Adrenal gland (tissue), 12 donors: ENCODE data around the gene C5orf15. TPM values are rescaled to one million over a fixed set of nuclear protein-coding genes. Genes with fewer than 3 reads are reported as not detected.

Experiments used
- DNase-seq, 7 donors: peaks; one replicate each; pipeline ENCODE4 v3.0.0-alpha.2; 2019 to 2020
- H3K27ac ChIP-seq, 5 donors: fragments of 200-600 bp; sonication (generic) in 4 of 5; 1 replicate in 3 of 5; 2 replicates in 2 of 5; pipeline versions ENCODE4 v1.5.1 to v1.8.0; 2016 to 2020; ENCODE audit warnings: mild to moderate bottlenecking in 1 of 5
- H3K27me3 ChIP-seq: fragments of 200-600 bp; 2 replicates; pipeline ENCODE4 v1.8.0; 2021
- H3K36me3 ChIP-seq, 2 donors: fragments of 200-600 bp; replicated peaks in 1 of 2; 1 replicate in 1 of 2; 2 replicates in 1 of 2; pipeline versions ENCODE4 v1.5.1 to v1.8.0; 2018 to 2022
- H3K4me1 ChIP-seq, 2 donors: fragments of 200-600 bp; replicated peaks in 1 of 2; 1 replicate in 1 of 2; 2 replicates in 1 of 2; pipeline versions ENCODE4 v1.5.1 to v1.8.0; 2018 to 2021
- H3K4me3 ChIP-seq, 4 donors: fragments of 200-600 bp; sonication (generic) in 3 of 4; one replicate each; pipeline ENCODE4 v1.5.1; 2016 to 2018
- H3K9me3 ChIP-seq, 3 donors: fragments of 200-600 bp; sonication (generic) in 1 of 3; replicated peaks in 1 of 3; 1 replicate in 2 of 3; 2 replicates in 1 of 3; pipeline versions ENCODE4 v1.5.1 to v1.8.0; 2016 to 2021
- CTCF ChIP-seq, 6 experiments: fragments of 450-650 bp in 4 of 6; fragments of 200-600 bp in 2 of 6; sonication (generic) in 1 of 6; IDR thresholded peaks; 1 replicate in 5 of 6; 2 replicates in 1 of 6; pipeline versions ENCODE4 v1.5.1 to v1.8.0; 2016 to 2021; ENCODE audit warnings: antibody characterized with exemption in 6 of 6, mild to moderate bottlenecking in 2 of 6, moderate library complexity in 1 of 6
- POLR2A ChIP-seq, 2 donors: fragments of 450-650 bp; IDR thresholded peaks; one replicate each; pipeline ENCODE4 v1.6.1; 2017; ENCODE audit warnings: antibody characterized with exemption in 2 of 2, mild to moderate bottlenecking in 2 of 2, moderate library complexity in 1 of 2
- WGBS, 4 donors: extraction: QIAGEN DNeasy Blood & Tissue Kit in 2 of 4; methylation state at CpG; one replicate each; pipeline versions ENCODE4 v1.1.5 to v1.1.7; 2013 to 2017; 5-methylcytosine and 5-hydroxymethylcytosine counted together
- intact Hi-C, 2 donors: fragments of 100-400 bp; cut with DNase I; formaldehyde crosslinking; loops; one replicate each; pipeline versions ENCODE4 v1.14.1 to v1.15.0; 2022 to 2023
- polyA plus RNA-seq, 3 donors: library from polyadenylated mRNA; stranded (reverse); fragments of 200-250 nt in 2 of 3; fragments of 350-450 nt in 1 of 3; fragmentation: Illumina TruSeq in 1 of 3; extraction: RNeasy Lipid Tissue Mini Kit (QIAGEN cat#74804) in 1 of 3; gene quantifications; one replicate each; pipeline ENCODE4 v1.2.3, GENCODE V29; 2013 to 2014
- total RNA-seq, 9 donors: library from RNA; depleted of rRNA in 4 of 9; stranded (reverse); fragments of >200 nt in 4 of 9; fragments of 120-200 nt in 1 of 9; fragmentation: NEBNext Ultra II Directional in 1 of 9; extraction: Animal tissue kit (Norgen Biotek cat#: 25700) in 1 of 9; gene quantifications; one replicate each; pipeline versions ENCODE4 v1.1.0 to v1.2.4, GENCODE V29; 2013 to 2023
- donor health status: healthy with polysubstance abuse.
- donor health status: Bipolar disorder and iron deficiency.
- donor health status: DM: yes; HTN: yes; CAD: no.
- donor health status: DM: no; HTN: no; CAD: no.
- donor health status: DM: no; HTN: no; CAD: no.
- donor health status: DM: yes; HTN: yes; CAD: no.

C5orf15 gene
- total and polyA plus RNA-seq, 12 donors: 16.7 to 90.1 (median 53.7) TPM

GRCh38 chr5:133927300-133928180, 40.9 kb downstream of the C5orf15 start:
- intact Hi-C loops: loop anchor here in 1 of 2 donors (5.0 kb wide), 1 partner anchor 155 kb away; no protein-coding TSS in a partner anchor
- H3K36me3 ChIP-seq: no peaks in the 10 kb centered on the region
- peaks cover 0 to 14% of the 10 kb centered on the region in 2 donors for H3K4me1 ChIP-seq
- 76 to 86% (median 77%) methylated on average over 13 of the region's 13 CpGs for WGBS, 4 donors
- no peaks in the 10 kb centered on the region for H3K27me3 ChIP-seq
- H3K9me3 ChIP-seq: no peaks in the 10 kb centered on the region
- H3K27ac ChIP-seq: no peak overlapping the region
- no peak for DNase-seq
- TF ChIP-seq CTCF (IDR thresholded peaks at IDR 0.05) (no peak), POLR2A (IDR thresholded peaks at IDR 0.05) (no peak)
- H3K4me3 ChIP-seq: no peak overlapping the region

DNA sequence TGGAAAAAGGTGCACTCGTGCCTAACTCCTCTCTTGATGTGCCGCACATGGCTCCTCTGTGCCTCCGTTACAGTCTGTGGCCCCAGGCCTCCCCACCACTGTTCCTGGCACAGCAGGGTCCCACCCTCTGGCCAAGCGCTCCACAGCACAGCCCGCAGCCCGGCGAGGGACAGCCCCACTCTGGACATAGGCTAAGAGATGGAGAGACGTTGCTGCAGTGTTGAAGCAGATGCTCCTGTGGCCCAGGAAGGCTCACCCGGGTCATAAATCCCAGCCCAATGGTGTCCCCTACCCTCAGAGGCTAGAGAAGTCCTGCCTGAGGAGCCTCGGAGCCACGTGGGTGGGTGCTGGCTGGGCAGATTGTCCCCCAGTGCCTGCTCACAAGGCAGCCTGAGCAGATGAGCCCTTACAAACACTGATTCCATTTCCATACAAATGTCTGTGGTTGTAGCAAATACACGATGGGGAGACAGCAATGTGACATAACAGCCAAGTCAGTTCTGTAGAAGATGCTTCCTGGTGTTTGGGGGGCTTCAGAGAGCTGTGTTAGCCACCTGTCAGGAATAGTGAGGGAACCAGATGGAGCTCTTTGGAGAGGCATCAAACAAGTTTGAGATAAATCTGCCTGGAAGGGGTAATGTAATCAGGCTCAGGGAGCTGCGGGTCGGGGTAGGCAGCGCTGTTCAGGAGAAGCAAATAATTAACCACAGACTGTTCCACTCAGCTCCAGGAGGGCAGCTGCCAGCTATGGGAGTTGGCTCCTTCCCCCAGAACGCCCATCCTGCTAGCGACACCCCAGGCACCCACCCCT, 41.7 kb downstream of the C5orf15 start:
- 83 to 91% (median 89%) methylated on average over 14 to 17 of the region's 17 CpGs for WGBS, 4 donors
- DNase-seq: no peak
- TF ChIP-seq CTCF (IDR thresholded peaks at IDR 0.05) (no peak), POLR2A (IDR thresholded peaks at IDR 0.05) (no peak)
- Histone ChIP-seq H3K9me3 (no peaks in the 10 kb centered on the region), H3K27me3 (no peaks in the 10 kb centered on the region), H3K4me3 (no peak overlapping the region), H3K36me3 (no peaks in the 10 kb centered on the region), H3K4me1 (peaks cover 0 to 14% of the 10 kb centered on the region in 2 donors), H3K27ac (no peak overlapping the region)
- intact Hi-C loops: loop anchor here in 1 of 2 donors (5.0 kb wide), 1 partner anchor 156 kb away; no protein-coding TSS in a partner anchor

- Histone ChIP-seq H3K9me3 (no peaks in the 10 kb centered on the region), H3K36me3 (no peaks in the 10 kb centered on the region), H3K27ac (no peak overlapping the region), H3K4me1 (peaks cover 0 to 13% of the 10 kb centered on the region in 2 donors), H3K4me3 (no peak overlapping the region), H3K27me3 (no peaks in the 10 kb centered on the region)
- intact Hi-C loops: loop anchor here in 1 of 2 donors (5.0 kb wide), 1 partner anchor 156 kb away; no protein-coding TSS in a partner anchor
- WGBS, 4 donors: 83 to 95% (median 86%) methylated on average over 6 to 12 of the region's 12 CpGs
- DNase-seq: no peak
- TF ChIP-seq CTCF (IDR thresholded peaks at IDR 0.05) (no peak), POLR2A (IDR thresholded peaks at IDR 0.05) (no peak)
Observed at GRCh38 chr5:133925866-133926488, 42.4 kb downstream of the C5orf15 start.
